Endothelial cell of hepatic sinusoid (primary cell): ENCODE results near the gene STX12.
"Not testable (repeated sequence)": the region's sequence is repeated elsewhere in the genome, so short reads cannot be mapped to it uniquely, and the experiment has no call there.

Experiments used
- in situ Hi-C: cut with HindIII; loops from 2 replicates; pipeline ENCODE4 v1.10.0; 2017; ENCODE audit warnings: low sequenced_read_pairs

Gene STX12

DNA sequence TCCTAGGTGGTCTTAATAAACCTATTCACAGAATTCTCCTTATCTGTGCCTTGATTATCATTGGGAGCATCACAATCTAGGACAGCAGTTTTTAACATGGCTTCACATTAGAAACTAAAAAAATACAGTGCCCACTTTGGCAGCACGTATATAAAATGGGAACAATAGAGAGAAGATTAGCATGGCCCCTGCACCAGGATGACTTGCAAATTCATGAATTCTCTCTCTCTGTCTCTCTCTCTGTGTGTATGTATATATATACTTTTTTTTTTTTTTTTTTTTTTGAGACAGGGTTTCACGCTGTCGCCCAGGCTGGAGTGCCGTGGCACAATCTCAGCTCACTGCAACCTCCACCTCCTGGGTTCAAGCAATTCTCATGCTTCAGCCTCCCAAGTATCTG, 51.4 kb downstream of the STX12 start:
- in situ Hi-C loops: no loop called here

DNA sequence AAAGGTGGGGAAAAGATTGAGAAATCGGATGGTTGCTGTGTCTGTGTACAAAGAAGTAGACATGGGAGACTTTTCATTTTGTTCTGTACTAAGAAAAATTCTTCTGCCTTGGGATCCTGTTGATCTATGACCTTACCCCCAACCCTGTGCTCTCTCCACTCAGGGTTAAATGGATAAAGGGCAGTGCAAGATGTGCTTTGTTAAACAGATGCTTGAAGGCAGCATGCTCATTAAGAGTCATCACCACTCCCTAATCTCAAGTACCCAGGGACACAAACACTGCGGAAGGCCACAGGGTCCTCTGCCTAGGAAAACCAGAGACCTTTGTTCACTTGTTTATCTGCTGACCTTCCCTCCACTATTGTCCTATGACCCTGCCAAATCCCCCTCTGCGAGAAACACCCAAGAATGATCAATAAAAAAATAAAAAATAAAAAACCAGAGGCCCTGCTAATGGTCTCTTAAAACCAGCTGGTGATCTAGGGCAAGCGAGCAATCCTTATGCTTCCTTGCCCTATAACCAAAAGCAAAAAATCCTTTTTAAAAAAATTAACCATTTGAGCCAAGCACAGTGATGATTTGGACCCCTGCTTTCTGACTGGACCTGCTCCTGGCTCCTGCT, 56.4 kb downstream of the STX12 start:
- in situ Hi-C loops: not testable (repeated sequence)

DNA sequence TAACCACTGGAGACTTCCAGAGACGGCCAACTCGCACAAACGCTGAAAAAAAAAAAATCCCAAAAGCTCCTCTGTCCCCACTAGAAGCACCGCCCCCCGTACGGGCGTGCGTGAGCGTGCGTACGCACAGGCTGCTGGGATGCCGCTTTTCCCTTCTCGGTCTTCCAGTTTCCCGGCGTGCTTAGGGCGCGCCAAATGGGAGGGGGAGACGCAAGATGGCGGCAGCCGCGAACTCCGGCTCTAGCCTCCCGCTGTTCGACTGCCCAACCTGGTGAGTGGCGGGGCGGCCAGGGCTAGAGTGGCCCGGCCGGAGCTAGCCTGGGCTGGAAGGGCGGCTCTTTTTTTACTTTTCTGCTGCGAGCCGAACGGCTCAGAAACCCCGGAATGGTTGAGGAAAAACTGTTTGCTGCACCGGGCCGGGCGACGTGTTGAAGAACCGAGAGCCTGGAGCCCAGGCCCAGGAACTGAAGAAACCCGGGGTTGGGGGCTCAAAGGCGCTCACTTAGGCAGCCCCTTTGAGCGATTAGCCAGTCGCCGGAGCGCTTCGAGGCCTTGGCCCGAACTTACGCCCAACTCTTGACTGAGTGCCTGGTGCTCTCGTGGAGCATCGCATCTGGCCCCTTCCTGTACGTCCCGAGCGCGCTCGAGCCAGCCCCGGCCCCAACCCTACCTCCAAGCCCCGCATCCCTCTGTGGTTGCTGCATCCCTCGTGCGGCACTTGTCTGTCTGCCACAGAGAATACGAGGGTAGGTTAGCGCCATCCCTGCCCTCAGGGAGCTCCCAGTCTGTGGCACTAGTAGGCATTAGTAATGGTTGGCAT, 57.8 kb downstream of the STX12 start, which contains the start of gene PPP1R8:
PPP1R8 (plus strand) TSS at position 162 of the 820 bp plus-strand sequence; CDS start at position 216, 54 bp downstream.
- in situ Hi-C loops: no loop called here

DNA sequence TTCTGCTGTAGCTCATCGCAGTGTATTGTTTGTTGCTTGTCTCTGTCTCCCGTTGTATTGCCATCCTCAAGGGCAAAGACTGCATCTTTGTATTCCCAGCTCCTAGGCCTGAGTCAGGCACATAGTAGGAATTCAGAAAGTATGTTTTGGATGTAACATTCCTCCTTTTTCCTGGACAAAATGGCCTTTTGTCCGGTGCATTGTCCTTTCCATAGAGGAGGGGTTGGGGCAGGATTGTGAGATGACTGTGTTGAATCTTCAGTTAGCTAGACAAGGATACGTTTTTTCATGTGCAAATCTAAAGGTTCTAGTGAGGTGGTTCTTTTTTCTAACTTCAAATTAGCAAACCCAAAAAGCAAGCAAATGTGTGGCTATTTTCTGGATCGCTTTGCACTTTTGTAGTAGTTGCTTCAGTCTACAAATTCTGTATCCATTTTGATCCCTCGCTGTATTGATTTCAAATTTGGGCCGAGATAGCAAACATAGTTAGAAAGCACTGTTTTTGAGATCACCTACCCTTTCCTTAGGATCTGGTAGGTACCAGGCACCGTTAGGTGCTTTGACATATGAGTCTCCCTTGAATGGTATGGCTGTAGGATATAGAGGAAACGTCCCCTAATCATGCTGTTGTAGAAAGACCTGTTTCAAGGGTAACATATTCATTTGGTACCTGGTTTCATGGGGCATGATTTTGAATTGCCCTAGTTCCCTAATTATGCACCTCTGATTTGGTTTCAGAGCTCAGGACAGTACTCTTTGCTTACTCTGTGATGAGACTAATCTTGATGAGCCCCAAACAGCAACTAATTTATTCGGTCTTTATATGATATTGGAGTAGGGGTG, 58.8 kb downstream of the STX12 start:
- in situ Hi-C loops: no loop called here

DNA sequence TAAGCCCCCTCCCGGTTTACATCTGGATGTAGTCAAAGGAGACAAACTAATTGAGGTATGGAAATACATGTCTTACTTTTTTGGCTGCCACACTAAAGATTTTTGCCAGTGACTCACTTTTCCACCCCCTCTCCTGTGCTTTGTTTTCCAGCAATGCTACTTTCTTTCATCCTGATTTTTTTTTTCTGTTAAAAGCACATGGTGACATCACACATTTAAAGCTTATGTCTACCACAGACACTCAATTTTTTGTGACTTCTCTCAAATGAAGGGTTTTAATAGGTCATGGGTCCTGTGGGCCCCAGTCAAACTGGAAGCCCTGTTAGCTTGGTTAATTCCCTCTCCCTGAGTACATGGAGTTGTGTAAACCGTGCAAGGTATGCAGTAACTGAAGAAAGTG, 59.7 kb downstream of the STX12 start:
- in situ Hi-C loops: no loop called here

DNA sequence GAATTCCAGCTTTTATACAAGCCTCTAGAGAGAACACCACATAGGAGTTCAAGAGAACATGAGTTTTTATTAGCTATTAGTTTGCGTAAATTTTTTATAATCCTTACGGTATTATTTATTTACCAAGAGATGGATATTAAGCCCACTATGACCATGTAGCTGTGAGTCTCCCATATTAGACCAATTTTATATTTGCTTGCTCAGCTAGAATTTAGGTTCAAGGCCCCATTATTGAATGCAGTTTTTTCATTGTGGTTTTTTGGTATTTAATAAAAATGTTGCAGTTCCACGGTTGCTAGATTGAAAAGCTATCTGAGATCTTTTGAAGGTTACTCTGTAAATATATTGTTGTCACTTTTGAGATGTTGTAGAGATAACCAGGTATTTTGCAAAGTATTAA, 60.5 kb downstream of the STX12 start:
- in situ Hi-C loops: no loop called here

DNA sequence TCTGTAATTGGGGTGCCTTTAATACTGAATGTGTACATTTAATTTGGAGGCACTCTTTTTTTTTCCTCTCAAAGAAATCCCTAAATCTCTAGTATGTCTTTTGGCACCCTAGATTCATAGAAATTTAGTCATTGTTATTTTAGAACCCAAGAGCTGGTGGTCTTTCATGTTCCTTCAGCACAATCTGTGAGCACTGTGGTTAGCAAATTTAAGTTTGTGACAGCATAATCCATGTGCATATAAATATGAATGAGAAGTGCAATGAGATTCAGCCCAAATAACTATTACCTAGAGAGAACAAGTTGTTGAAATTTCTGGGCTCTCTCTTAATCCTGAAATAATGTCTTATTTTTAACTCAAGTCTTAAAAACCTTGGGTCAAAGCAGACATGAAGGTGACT, 62.0 kb downstream of the STX12 start:
- in situ Hi-C loops: no loop called here

DNA sequence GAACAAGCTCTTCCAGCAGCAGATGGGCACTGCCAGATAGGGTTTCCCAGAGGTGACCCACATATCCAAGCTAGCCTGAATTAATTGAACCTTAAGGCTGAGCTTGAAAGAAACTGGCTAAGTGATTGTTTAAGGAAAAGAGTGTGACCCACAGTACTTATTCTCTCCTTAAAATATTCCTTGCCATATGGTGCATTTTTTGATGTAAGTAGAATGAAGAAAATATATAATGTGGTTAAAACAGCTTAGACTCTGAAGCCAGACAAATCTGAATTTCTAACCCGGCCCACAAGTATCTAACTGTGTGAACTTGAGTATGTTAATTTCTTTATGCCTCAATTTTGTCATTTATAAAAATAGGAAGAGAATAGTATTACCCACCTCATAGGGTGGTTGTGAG, 62.5 kb downstream of the STX12 start:
- in situ Hi-C loops: no loop called here

DNA sequence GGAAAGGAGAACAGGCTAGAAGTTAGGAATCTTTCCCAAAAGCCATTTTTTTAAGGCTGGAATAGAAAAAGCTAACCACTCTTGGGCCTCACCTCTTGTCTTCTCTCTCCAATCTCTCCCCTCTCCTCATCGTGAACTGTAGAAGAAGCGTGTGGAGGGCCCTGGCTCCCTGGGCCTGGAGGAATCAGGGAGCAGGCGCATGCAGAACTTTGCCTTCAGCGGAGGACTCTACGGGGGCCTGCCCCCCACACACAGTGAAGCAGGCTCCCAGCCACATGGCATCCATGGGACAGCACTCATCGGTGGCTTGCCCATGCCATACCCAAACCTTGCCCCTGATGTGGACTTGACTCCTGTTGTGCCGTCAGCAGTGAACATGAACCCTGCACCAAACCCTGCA, 76.9 kb downstream of the STX12 start:
- in situ Hi-C loops: no loop called here

DNA sequence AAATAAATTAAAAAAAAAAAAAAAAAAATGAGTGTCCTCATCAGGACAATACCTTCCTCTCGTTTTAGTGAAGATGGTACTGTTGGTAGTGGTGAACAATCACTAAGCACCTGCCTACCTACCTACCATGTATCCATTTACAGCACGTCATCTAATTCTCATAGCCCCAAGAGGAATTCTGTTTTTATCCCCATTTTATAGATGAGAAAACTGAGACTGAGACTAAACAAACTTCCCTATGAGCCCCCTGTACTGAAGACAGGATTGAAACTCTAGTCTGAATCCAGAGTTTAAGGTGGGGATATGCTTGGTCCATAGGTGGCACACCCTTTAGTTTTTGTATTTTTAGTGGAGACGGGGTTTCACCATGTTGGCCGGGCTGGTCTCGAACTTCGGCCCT, 82.1 kb downstream of the STX12 start:
- in situ Hi-C loops: loop anchor here (5.0 kb wide), 1 partner anchor 132 kb away; no protein-coding TSS in a partner anchor

DNA sequence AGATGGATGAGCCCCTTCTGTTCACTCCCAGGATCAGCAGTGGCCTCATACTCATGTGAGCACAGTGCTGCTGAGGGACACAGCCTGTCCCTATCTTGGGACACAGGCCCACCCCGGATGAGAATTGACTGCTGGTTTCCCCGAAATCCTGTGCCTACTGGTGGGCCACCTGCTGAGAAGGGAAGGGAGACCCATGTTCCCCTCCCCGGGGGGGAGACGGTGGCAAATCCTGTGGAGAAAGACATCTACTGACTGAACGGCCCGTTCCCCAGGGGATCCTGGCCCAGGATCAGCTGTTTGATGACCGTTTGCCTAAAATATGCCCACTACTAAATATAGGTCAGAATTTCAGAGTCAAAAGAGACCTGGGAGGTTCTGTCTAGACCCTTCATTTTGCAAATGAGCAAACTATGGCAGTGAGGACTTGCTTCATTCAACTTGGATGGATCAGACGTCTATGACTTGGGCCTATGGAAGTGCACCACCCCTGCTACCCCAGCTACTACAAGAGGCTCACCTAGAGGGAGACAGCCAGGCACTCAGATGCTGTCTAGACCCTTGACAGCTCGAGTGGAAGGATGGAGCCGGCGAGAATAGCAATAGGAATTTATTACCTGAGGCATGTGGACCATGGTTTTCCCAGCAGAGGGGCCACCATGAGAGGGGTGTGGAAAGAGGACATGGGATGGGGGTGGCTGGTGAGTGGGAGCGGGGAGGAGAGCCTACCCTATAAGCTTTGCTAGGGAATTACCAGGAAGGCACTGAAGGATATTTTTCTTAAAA, 83.7 kb downstream of the STX12 start:
- in situ Hi-C loops: loop anchor here (5.0 kb wide), 1 partner anchor 131 kb away; no protein-coding TSS in a partner anchor

DNA sequence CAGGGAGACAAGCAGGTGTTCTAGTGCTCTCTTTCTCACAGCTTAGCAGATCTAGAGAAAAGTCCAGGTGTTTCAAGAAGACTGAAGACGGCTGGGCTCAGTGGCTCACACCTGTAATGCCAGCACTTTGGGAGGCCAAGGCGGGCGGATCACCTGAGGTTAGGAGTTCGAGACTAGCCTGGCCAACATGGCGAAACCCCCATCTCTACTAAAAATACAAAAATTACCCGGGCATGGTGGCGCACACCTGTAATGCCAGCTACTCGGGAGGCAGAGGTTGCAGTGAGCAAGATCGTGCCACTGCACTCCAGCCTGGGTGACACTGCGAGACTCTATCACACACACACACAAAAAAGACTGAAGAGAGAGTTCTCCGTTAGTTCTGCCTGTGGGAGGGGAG, 84.5 kb downstream of the STX12 start:
- in situ Hi-C loops: loop anchor here (5.0 kb wide), 1 partner anchor 130 kb away; no protein-coding TSS in a partner anchor

DNA sequence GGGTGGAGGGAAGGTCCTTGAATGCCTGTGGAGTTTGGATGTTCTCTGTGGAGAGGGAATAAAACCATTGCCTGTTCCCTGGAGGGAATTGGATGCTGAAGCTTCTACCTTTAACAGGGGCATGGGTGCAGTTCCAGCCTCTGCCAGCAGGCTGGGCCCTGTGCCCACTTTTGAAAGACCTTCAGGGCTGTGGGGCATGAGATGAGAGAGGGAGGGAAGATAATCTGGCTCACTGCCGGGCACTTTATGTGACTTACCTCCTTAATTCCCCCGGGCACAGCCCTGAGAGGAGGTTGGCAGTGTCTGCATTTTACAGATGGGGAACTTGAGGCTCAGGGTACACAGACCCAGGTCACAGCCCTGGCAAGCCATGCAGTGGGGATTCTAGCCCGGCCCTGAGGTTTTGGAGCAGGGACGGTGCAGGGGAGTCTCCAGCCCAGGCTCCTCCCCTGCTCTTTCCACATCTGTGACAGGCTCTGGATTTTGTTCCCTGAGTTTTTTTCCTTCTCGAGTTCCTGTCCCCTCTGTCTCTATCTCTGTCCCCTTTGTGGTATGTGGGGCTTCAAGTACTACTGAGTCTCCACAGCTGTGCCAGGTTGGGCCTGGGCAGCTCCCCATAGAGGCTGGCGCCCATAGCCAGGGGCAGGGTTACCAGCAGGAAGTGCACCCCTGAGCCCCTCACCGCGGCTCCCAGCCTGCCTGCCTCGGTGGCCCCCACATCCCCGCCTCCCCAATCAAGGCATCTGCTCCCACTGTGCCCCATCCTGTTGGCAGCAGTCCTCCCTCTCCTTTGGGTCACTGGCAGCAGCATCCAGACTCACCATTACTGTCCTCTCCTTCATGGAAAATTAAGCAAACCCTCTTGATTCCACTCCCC, 85.3 kb downstream of the STX12 start:
- in situ Hi-C loops: loop anchor here (5.0 kb wide), 1 partner anchor 129 kb away; no protein-coding TSS in a partner anchor

DNA sequence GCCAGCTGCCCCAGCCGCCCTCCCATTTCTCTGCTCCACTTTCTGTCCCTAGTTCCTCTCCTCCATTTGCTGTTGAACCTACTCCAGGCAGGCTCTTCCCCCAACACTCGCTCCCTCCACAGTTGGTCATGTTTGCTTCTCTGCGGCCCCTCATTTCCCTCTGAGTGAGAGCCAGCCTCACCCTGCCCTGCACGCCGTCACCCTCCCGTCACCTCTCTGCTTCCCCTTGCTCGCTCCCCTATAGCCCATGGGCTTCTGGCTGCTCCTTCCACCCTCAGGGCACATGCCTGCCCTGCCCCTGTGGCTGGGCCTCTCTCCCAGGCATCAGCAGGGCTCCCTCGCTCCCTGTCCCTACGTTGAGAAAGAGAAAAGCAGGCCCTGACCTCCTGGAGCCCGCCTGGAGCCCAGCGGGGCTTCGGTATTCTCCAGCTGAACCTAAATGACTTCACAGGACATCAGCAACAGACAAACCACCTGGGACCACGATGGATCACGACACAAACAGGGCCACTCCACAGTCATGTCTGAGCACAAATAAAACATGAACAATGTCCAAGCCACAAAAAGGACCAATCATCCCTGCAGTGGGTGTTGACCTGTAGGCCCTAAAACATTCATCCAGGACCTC, 86.0 kb downstream of the STX12 start:
- in situ Hi-C loops: loop anchor here (5.0 kb wide), 1 partner anchor 128 kb away; no protein-coding TSS in a partner anchor

DNA sequence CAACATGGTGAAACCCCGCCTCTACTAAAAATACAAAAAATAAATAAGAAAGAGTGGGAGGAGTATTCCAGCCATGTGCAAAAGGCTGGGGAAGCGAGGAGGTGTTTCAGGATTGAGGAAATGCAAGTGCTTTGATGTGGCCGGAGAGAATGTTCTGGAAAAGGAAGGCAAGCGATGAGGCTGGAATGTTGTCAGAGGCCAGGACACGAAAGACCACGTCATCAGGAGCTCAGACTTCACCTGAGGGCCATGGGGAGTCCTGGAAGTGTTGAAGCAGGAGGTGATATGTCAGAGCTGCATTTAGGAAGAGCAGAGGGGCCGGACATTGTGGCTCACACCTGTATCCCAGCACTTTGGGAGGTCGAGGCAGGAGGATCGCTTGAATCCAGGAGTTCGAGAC, 88.4 kb downstream of the STX12 start:
- in situ Hi-C loops: no loop called here

DNA sequence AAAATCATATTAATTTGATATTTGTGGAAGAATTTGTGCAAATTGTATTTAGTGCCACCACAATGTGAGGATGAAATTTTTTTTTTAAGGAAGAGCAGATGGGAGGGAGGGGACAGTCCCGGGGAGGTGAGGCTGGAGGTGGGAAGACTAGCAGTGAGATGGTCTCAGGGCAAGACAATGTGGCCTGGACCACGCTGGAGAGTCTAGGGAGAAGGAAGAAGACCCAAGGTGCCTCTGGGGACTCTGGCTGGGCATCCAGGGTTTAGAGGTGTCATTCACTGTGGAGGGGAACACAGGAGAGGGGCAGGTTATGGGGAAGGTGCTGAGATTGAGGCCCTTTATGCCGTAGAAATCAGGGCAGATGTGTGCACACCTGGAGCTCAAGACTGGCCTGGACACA, 89.0 kb downstream of the STX12 start:
- in situ Hi-C loops: no loop called here

DNA sequence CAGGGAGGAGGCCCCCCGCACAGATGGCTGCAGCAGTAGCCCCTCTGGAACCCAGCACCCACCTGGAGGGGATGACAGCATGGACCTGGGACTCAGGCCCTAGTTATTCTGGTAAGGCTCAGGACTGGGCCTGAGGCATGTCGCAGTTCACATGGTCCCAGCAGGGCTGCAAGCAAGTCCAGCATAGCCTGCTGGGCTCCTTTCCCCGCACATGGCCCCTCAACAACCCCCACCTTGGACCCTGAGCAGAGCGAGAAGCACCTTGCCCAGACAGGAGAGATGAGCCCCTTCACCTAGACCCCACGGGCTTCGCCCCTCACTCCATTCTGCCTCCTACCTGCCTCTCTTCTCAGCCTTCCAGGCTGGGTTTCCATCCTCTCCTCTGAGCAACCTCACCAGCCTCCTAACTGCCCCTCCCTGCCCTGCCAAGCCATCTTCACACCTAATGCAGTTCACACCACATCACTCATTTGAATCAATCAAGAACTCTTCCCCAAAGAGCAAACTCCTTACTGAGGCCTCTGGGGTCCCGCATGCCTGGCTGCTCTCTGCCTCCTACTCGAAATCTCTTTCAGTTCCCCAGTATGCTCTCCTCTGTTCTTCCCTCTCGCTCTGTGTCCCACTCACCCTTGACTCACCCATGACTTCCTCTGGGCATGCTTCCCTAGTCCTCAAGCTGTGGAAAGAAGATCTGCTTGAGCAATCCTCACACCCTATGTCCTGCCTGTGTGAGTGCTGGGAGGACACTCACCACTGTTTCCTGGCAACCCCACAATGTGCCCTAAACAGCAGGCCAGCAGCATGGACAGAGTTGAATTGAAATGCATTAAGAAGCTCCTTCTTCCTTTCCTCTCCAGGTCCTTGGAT, 89.9 kb downstream of the STX12 start:
- in situ Hi-C loops: no loop called here

DNA sequence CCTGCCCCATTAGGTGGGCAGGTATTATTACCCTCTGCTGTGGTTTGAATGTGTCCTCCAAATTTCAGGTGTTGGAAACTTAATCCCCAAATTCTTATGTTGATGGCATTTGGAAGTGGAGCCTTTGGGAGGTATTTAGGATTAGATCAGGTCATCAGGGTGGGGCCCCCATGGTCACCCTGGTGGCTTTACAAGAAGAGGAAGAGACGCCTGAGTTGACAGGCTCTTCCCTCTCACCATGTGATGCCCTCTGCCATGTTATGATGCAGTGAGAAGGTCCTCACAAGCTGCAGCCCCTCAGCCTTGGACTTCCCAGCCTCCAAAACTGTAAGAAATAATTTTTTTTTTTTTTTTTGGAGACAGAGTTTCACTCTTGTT, 90.5 kb downstream of the STX12 start:
- in situ Hi-C loops: no loop called here
